Retina (tissue), 1 donor: ENCODE measurements around the gene PSMB7.
"Not testable (repeated sequence)": the region's sequence is repeated elsewhere in the genome, so short reads cannot be mapped to it uniquely, and the experiment has no call there.

ENCODE experiments used
- DNase-seq: peaks from one replicate; pipeline ENCODE4 v3.0.0-alpha.2; 2016

Gene PSMB7

DNA sequence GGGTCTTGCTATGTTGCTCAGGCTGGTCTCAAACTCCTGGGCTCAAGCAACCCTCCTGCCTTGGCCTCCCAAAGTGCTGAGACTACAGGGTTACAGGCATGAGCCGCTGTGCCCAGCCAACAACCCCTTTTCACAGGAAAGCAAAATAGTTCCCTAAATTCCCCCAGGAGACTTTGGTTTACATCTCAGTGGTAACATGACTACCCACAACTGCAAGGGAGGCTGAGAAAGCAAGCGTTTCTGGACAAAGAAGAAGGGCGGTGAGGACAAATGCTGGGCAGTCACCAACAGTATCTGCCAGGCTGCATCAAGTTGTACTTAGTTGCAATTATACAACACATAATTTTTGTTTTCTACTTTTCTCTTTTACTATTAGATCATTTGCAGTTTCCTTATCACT, 27.6 kb upstream of the PSMB7 start:
- DNase-seq = no peak

DNA sequence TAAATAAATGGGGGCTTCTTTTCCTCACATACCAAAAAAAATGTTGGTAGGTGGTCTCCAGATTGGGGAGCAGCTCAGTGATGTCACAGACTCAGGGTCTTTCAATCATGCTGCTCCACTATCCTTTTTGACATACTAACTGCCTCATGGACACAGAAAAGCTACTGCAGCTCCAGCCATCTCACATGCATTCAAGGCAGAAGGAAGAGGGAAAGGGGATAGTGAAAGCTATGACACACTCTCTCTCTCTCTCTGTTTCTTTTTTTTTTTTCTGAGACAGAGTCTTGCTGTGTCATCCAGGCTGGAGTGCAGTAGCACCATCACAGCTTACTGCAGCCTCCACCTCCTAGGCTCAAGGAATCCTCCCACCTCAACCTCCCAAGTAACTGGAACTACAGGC, 27.1 kb upstream of the PSMB7 start:
- no peak for DNase-seq

DNA sequence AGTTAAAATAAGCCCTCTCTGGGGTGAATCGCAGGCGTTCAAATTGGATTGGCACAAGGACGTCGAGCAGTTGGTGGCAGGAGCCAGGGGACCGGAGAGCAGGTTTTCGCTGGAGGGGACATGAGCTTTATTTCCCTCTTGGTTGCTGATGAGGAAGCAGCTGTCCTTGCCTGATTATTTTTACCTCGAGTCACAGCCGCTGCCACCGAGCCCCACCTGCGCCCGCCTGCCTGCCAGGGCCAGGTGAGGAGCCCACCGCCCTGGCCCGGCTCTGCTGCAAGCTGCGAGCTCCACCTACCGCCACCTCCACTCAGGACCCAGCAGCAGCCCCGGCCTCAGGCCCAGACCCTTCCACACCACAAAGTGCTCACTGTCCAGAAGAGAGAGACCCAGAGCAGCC, 26.0 kb upstream of the PSMB7 start:
- DNase-seq = no peak

DNA sequence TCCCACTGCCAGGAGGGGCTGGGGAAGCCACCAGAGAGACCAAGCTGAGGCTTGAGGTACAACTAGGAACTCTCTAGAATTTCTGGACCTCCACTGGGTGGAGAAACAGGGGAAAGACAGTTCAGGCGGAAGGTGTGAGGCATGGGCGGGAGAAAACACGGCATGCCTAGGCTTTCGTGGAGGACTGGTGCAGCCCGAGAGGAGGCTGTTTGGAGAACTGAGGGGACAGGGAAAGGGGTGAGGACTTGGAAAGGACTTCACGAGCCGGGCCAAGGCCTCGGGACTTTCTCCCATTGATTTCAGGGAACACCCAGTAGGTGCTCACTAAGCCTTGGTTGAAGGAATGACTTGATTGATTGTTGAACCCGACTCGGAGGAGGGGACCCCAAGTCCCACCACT, 25.5 kb upstream of the PSMB7 start:
- no peak for DNase-seq

DNA sequence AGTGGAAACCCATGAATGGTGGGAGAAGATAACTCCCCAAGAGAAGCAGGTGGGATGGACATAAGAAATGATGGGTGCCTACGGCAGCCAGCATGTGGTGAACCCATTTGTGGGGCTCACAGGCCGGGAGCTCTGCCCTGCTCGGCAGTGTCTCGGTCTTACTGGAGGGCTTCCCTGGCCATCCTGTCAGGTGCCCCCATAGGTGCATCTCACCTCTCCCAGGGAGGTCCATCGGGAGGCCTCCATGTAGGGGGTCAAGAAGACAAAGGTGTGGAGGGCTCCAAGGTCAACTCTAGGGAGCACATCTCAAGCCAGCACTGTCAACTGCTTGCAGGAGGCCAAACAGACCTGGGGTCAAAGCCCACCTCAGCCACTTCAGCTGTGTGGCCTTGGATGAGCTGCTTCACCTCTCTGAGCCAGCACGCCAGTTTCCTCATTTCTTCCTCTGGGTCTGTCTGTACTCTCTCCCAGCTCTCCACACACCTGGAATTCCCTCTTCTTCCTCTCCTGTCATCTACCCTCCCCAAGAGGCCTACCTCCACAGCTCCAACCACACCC, 24.5 kb upstream of the PSMB7 start:
- no peak for DNase-seq

DNA sequence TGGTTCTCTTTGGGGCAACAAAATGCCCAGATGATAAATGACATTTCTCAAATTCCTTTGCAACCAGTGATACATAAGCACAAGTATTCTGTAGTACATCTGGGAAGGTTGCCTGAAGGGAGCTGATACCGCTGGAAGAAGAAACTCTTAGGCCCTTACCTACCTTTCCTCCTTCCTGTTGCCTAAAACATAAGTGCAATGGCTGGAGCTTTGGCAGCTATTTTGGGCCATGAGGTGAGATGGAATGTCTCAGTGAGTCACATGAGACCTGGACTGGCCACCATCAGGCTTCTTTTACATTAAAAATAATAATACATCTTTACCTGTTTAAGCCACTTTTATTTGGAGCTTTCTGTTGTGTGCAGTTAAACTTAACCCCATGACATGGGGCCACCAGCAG, 23.8 kb upstream of the PSMB7 start:
- DNase-seq = no peak

DNA sequence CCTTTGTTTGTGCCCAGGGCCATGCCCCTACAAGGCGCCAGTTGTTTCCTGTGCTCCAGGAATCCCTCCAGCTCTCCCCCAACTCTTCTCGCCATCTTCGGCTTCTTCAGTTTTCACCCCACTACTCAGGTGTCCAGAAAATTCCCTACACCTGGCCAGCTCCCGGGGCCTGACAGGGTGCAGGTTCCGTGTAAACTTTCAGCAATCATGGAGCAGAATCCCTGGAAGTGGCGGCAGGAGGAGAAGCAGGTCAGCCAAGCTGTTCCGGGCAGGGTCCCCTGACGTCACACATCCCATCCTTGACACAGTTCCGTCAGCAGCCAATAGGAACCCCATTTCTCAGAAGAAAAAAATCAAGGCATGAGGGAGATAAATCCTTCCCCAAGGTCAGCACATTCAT, 22.8 kb upstream of the PSMB7 start:
- no peak for DNase-seq

DNA sequence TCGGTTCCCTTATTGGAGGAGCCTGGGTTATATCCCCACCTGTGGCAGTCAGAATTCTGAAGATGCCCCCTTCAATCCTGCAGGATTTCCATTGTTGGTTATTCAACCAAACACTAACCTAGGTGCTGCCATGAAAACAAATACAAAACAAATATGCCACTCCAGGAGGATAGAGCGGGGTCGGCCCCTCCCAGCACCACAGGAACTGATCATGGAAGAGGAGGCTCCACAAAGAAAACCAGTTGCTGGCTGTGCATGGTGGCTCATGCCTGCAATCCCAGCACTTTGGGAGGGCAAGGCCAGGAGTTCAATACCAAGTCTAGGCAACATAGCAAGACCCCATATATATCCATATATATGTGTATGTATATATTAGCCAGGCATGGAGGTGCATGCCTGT, 21.8 kb upstream of the PSMB7 start:
- DNase-seq = no peak

DNA sequence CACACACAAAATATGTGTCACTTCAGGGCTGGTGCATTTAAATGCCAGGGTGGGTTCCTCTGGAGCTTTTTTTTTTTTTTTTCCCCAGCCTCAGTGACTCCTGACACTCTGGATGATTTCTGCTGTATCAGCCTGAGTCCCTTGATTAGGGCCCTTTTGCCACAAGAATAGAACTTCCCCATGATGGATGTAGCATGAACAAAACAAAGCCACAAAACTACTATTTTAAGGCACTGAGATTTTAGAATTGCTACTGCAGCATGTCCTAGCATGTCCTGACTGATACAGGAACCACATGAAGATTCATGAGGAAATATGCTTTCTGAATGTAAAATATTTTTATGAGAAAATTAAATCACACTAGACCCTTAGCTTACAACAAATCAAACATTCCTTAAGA, 21.1 kb upstream of the PSMB7 start:
- no peak for DNase-seq

DNA sequence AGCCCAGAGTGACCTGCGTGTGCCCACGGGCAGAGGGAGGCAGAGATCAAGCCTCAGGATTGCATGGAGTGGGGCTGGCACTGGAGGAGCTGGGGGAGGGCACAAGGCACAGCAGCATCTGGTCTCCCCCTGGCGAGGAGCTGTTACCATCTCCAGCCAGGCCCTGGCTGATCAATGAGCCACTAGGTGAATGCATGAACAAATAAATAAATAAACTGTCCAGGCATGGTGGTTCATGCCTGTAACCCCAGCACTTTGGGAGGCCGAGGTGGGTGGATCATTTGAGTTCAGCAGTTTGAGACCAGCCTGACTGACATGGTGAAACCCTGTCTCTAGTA, 14.3 kb upstream of the PSMB7 start:
- no peak for DNase-seq

DNA sequence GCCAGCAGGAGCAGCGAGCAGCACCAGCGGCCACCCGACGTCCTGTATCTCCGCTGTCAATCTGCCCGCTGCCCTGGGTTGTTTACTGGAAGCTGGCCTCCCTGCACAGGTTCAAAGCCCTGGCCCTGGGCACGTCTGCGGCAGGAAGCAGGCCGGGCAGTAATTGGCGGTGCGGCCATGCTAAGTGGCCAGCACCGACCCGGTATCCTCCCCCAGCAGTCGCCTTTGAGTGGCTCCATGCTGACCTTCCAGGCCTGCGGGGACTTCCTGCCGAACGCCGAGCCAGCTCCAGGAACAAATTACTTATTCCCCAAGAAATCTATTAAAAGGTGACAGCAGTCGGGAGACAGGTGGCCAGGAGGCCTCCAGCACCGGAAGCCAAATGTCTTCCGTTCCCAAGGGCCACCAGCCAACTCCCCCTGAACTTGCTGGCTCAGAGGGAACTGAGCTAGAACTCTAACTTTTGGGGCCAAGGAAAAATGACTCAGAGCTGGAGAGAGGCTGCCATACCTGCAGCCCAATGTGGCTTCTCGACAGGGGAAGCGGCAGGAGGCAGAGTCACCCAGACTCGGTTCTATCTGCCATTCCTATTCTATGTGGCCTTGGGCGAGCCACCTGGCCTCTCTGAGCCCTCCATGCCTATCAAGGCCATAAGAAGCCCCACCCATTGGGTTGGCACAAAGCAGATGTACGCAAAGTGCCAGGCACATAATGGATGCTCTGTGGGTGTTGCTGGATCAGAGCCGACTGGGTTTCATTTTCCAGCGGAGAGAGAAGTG, 13.7 kb upstream of the PSMB7 start:
- DNase-seq = no peak

DNA sequence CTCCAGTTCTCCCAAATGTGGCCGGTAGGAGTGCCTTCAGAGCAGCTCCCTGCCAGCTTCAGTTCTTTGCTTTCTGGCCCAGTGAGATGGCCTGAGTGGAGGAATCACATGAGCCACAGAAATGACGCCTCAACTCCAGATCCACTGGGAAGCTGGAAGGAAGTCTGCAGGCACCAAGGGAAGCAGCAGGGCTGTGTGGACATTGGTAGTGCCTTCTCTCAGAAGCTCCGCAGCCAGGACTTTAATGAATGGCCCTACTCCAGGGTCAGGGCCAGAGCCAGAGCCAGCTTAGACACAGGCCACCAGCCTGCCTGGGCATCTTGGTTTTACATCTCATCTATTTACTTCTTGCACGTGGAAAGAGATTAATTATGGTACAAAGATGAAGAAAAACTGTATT, 12.0 kb upstream of the PSMB7 start:
- DNase-seq = no peak

DNA sequence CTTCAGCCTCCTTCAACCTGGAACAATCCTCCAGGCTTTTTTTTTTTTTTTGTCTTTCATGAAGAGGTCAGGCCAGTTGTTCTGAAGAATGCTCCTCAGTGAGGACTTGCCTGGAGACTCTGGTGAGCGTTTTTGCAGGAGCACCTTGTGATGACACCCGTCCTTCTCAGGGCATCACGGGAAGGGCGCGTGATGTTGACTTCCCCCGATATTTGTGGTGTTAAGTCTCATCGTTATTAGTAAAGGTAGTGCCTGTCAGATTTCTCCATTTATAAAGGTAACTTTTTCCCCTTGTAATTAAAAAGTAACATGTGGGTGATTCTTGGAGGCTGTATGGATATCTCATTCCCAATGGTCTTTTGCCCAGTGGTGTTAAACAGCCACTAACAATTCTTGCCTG, 11.1 kb upstream of the PSMB7 start:
- DNase-seq = no peak

DNA sequence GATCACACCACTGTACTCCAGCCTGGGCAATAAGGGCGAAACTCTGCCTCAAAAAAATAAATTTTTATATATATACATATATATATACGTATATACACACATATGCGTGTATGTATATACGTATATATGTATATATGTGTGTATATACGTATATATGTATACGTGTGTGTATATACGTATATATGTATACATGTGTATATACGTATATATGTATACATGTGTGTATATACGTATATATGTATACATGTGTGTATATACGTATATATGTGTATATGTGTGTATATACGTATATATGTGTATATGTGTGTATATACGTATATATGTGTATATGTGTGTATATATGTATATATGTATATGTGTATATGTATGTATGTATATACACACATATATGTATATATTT, 10.5 kb upstream of the PSMB7 start:
- DNase-seq = not testable (repeated sequence)

DNA sequence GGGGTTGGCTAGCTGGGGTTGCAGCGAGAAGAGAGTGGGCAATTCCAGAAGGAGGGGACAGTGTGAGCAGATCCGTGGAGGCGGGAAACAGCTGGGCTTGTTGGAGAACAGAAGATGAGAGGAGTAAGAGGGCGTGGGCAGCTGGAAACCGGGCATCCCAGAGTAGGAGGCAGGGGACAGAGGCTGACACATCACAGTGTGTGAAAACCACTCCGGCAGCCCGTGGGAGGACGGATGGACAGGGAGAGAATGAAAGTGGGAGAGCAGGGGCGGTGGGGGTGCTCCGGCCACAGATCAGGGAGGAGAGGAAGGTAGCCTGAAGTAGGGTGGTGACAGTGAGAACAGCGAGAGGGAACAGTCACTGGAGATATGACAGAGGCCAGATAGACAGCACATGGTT, 8.3 kb upstream of the PSMB7 start:
- no peak for DNase-seq

DNA sequence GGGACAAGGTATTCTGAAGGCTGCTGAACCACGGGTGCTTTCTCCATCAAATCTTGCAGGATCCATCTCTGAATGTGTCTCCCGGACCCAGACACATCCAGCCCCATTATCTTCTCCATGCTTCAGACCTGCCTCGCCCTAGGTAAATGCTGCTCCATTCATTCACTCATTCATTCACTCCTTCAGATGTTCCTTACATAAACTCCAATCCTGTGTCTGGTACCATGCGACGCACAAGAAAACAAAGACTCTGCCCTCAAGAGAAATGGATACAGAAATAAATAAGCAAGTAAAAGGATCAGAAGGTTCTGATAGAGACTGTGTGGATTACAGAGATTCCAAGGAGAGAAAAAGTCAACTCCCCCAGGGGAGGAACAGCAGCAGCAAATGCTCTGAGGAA, 7.9 kb upstream of the PSMB7 start:
- DNase-seq = no peak

DNA sequence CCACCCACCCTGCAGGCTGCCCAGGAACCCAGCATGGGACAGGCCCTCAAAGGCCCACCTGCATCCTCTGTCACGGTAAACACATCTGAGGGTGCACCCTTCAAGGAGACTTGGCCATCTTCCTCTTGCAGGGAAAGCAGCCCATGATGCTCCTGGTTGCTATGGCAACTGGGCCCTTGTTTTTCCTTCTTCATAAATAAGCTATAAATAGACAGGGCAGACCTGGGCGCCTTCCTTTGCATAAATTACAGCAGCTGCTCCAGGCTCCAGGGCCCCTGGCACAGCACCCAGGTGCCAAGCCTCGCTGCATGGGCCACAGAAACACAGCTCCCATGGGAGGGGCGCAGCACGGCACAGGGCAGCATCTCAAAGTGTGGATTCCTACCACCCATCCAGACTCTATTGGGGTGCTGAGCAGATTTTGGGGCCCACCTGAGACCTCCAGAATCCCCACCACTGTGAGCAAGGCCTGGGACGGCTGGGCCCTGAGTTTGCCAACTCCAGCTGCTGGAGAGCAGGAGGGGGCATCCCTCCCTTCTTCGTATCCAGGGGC, 5.8 kb upstream of the PSMB7 start:
- DNase-seq = no peak

DNA sequence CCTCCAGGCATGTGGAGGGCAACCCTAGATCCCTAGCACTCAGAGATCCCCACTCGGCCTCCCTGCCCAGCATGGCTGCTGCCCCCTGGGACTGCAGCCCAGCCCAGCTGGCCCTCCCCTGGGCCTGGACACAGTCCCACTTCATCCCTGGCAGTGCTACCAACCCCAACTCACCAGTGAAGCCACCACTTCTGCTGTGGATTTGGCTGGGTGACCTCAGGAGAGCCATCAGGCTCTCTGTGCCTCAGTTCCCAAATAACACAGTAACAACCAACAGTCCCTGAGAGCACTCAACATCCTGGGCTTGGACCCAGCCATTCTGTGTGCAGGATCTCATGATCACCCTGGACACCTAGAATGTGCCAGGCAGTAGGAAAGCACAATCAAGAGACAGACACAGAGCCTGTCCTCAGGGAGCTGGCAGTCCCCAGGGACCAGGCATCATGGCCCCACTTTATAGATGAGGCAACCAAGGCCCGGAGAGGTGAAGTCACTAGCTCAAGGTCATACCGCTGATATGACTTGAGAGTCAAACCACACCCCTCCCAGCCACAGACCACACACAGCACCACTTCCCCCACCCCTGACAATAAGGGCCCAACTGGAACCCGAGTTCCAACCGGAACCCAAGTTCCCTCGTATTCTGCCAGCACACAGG, 4.7 kb upstream of the PSMB7 start:
- no peak for DNase-seq

DNA sequence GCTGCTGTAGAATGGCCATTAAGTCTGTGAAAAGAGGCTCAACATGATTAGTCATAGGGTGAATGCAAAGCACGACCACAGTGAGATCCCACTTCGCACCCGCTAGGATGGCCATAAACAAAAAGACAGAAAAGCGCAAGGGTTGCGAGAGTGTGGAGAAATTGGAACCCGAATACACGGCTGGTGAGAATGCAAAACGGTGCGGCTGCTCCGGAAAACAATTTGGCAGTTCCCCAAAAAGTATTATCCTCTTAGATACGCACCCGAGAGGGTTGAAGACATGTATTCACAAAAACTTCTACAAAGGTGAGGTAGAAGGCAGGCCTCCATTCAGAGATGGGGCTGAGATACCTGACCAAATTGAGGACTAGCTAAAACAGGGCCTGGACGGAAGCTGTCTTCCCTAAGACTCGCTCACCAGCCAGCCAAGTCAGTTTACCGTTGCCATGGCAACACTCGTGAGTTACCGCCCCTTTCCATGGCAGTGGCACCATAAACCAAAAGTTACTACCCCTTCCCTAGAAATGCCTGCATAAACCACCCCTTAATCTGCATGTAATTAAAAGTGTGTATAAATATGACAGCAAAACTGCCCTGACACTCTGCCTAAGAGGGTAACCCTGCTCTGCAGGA, 726 bp upstream of the PSMB7 start:
- no peak for DNase-seq

DNA sequence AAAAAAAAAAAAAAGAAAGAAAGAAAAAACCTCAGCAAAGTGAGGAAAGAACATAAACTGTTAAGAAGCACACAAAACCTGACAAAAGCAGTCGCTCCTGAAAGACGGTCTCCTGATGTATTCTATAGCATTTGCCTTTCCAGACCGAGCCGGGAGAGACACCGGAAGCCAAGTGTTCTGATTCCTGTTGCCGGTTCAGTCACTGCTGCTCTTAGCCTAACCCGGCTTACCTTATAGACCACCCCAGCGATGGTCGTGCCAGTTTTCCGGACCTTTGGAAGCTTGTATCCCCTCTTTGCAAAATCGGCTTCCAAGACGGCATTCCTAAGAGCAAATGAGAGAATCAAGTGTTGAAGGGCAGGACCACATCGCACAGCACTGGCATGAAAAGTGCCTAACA, 630 bp downstream of the PSMB7 start:
- DNase-seq = no peak

DNA sequence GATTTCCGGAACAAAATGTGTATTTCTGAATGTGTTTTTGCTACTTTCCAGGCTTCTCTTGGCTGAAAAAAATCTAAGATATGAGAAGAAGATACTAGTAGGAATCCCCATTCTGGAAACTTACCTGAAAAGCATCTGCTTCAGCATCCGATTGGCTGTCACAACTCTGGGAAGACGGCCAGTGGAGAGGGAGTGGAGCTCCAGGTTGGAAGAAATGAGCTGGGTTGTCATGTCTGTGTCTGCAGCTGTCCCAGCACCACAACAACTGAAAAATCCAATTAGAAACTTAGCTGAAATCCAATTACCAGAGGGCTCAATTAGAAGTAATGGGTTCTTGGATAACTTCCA, 3.0 kb downstream of the PSMB7 start:
- no peak for DNase-seq

DNA sequence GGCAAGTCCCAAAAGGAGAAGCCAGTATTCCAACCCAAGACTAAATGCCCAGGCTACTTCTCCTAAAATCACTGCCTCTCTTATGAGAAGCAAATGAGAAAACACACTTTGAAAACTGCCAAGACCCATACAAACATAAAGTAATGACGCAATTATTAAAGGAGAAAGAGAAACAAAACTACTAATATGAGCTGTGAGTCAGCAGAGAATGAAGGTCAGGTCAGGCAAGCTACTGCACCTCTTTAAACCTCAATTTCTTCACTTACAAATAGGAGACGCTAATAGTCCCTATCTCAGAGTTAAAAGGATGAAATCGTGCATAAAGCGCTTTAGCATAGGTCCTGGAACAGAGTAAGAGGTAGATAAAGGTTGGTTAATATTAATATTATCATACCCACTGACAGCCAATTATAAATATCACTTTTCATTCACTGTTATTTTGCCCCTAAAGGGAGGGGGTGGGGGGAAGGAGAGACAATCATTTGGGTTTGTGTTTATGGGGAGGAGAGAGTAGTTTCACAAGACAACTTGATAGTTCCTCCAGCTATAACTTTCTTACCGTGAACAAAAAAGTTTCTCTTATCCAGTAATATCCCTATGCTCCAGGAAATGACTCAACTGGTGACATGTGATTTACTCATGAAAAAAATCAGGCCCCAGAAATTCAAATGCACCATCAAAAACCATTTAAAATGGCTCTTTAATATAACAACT, 3.6 kb downstream of the PSMB7 start:
- no peak for DNase-seq

DNA sequence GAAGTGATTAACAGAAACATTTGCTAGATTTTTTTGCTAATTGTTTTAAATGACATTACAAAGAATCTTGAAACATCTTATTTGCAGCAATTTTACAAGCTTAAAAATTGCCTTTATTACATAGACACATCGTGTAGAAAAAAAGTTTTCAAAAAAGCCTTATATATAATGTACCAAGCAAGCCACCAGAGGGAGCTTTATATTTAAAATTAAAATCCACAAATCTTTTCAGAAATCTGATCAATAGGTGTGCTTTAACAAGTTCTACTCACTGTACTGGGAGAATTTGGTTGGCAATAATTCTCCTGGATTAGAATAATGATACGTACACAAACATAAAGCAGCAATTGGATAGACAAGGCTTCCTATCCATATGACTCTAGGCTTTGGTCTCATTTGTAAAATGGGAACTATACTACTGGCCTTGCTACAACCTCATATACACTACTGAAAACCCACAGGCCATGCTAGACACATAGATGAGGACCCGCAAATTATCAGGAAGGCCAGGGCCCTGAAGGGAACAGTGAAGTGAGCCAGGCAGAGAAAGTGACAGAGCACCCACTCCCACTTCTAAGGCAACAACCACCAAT, 4.8 kb downstream of the PSMB7 start:
- no peak for DNase-seq
